Activated CD8-positive, alpha-beta T cell treated with anti-CD3 and anti-CD28 coated beads for 36 hours (primary cell): ENCODE measurements around the gene IFFO2. TPM values are rescaled to one million over a fixed set of nuclear protein-coding genes. Genes with fewer than 3 reads are reported as not detected.

ENCODE experiments used
- ATAC-seq: fragments of 200-7000 bp; cut with Tn5 transposase; one replicate; pipeline ENCODE4 v1.10.0; 2021; ENCODE audit warnings: mild to moderate bottlenecking, moderate library complexity
- CTCF ChIA-PET: fragments of 350-600 bp; sonication (Branson Sonifier 250); formaldehyde crosslinking; loops from one replicate; lab custom pipeline; 2021; ENCODE audit warnings: antibody characterized with exemption; lab: Charles Lee
- POLR2A ChIA-PET: fragments of 350-600 bp; sonication (Branson Sonifier 250); formaldehyde crosslinking; loops from one replicate; lab custom pipeline; 2021; ENCODE audit warnings: antibody characterized with exemption; lab: Charles Lee
- DNase-seq: peaks from one replicate; pipeline ENCODE4 v3.0.0-alpha.2; 2020
- H3K27ac Mint-ChIP-seq: one replicate; pipeline ENCODE4 v1.8.0; 2021; ENCODE audit warnings: mild to moderate bottlenecking, mixed read lengths
- H3K27me3 Mint-ChIP-seq: one replicate; pipeline ENCODE4 v1.8.0; 2021; ENCODE audit warnings: mixed read lengths
- H3K36me3 Mint-ChIP-seq: one replicate; pipeline ENCODE4 v1.8.0; 2021; ENCODE audit warnings: low read depth, mixed read lengths
- H3K4me1 Mint-ChIP-seq: one replicate; pipeline ENCODE4 v1.8.0; 2021; ENCODE audit warnings: low read depth, mixed read lengths
- H3K4me3 Mint-ChIP-seq: one replicate; pipeline ENCODE4 v1.8.0; 2021; ENCODE audit warnings: mild to moderate bottlenecking, moderate library complexity, mixed read lengths
- H3K9me3 Mint-ChIP-seq: one replicate; pipeline ENCODE4 v1.8.0; 2021; ENCODE audit warnings: mixed read lengths
- intact Hi-C: fragments of 100-400 bp; cut with micrococcal nuclease; formaldehyde crosslinking; loops from one replicate; pipeline ENCODE4 v1.10.0; 2022
- total RNA-seq, 2 experiments: library from RNA; stranded (reverse); gene quantifications; one replicate each; pipeline ENCODE4 v1.2.3, GENCODE V29; 2021
- TF ChIP-seq, protein P1 (sequence below): fragments of 200-600 bp; IDR thresholded peaks from one replicate; pipeline ENCODE4 v1.8.0; 2022; ENCODE audit warnings: antibody characterized with exemption, mild to moderate bottlenecking

The IFFO2 gene
- total RNA-seq, 2 experiments from 2014 or later, result 23.7 to 26.4 TPM

- ATAC-seq, result no peak
- Mint-ChIP-seq H3K9me3 (no peaks in the 10 kb centered on the region), H3K4me1 (no peaks in the 10 kb centered on the region), H3K27me3 (no peaks in the 10 kb centered on the region), H3K27ac (no peak overlapping the region), H3K36me3 (no peaks in the 10 kb centered on the region), H3K4me3 (no peak overlapping the region)
- intact Hi-C loops, result no loop called here
- ChIA-PET POLR2A (no interaction called here), CTCF (interaction anchor here (1.0 to 4.6 kb wide), 10 partner anchors 8 to 353 kb away, joined by 4 to 35 read pairs (median 14); partner anchors contain the start of gene ALDH4A1)
- DNase-seq, result no peak
- TF ChIP-seq, protein P1, sequence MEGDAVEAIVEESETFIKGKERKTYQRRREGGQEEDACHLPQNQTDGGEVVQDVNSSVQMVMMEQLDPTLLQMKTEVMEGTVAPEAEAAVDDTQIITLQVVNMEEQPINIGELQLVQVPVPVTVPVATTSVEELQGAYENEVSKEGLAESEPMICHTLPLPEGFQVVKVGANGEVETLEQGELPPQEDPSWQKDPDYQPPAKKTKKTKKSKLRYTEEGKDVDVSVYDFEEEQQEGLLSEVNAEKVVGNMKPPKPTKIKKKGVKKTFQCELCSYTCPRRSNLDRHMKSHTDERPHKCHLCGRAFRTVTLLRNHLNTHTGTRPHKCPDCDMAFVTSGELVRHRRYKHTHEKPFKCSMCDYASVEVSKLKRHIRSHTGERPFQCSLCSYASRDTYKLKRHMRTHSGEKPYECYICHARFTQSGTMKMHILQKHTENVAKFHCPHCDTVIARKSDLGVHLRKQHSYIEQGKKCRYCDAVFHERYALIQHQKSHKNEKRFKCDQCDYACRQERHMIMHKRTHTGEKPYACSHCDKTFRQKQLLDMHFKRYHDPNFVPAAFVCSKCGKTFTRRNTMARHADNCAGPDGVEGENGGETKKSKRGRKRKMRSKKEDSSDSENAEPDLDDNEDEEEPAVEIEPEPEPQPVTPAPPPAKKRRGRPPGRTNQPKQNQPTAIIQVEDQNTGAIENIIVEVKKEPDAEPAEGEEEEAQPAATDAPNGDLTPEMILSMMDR, result no peak
These were observed 71.0 kb downstream of the IFFO2 start for GRCh38 chr1:18885311-18886002.

- H3K27ac Mint-ChIP-seq, result no peak overlapping the region
These were observed 71.7 kb downstream of the IFFO2 start for GRCh38 chr1:18884727-18885126.

GRCh38 chr1:18884419-18884717 lies 72.1 kb downstream of the IFFO2 start:
- intact Hi-C loops, result no loop called here
- ChIA-PET POLR2A (interaction anchor here (1.1 kb wide), 1 partner anchor 23 kb away, joined by 3 read pairs; no protein-coding TSS in a partner anchor), CTCF (interaction anchor here (0.6 to 4.6 kb wide), 38 partner anchors 9 to 354 kb away, joined by 3 to 35 read pairs (median 5); partner anchors contain the start of gene ALDH4A1)
- H3K27me3 Mint-ChIP-seq, result no peaks in the 10 kb centered on the region
- ATAC-seq, result no peak
- no peak overlapping the region for H3K27ac Mint-ChIP-seq
- H3K36me3 Mint-ChIP-seq, result no peaks in the 10 kb centered on the region
- H3K9me3 Mint-ChIP-seq, result no peaks in the 10 kb centered on the region
- DNase-seq, result no peak
- TF ChIP-seq, protein P1, result peak; percentile 45
- H3K4me3 Mint-ChIP-seq, result no peak overlapping the region
- no peaks in the 10 kb centered on the region for H3K4me1 Mint-ChIP-seq

More at GRCh38 chr1:18884727-18885126, 71.7 kb downstream of the IFFO2 start:
- H3K4me3 Mint-ChIP-seq, result no peak overlapping the region
- DNase-seq (no peak), ATAC-seq (no peak)
- H3K27me3 Mint-ChIP-seq, result no peaks in the 10 kb centered on the region
- ChIA-PET CTCF (interaction anchor here (0.6 to 4.6 kb wide), 34 partner anchors 8 to 354 kb away, joined by 3 to 35 read pairs (median 6); partner anchors contain the start of gene ALDH4A1), POLR2A (interaction anchor here (1.1 kb wide), 1 partner anchor 22 kb away, joined by 3 read pairs; no protein-coding TSS in a partner anchor)
- H3K4me1 Mint-ChIP-seq, result no peaks in the 10 kb centered on the region
- TF ChIP-seq, protein P1, result no peak
- H3K9me3 Mint-ChIP-seq, result no peaks in the 10 kb centered on the region
- H3K36me3 Mint-ChIP-seq, result no peaks in the 10 kb centered on the region
- intact Hi-C loops, result no loop called here

DNA sequence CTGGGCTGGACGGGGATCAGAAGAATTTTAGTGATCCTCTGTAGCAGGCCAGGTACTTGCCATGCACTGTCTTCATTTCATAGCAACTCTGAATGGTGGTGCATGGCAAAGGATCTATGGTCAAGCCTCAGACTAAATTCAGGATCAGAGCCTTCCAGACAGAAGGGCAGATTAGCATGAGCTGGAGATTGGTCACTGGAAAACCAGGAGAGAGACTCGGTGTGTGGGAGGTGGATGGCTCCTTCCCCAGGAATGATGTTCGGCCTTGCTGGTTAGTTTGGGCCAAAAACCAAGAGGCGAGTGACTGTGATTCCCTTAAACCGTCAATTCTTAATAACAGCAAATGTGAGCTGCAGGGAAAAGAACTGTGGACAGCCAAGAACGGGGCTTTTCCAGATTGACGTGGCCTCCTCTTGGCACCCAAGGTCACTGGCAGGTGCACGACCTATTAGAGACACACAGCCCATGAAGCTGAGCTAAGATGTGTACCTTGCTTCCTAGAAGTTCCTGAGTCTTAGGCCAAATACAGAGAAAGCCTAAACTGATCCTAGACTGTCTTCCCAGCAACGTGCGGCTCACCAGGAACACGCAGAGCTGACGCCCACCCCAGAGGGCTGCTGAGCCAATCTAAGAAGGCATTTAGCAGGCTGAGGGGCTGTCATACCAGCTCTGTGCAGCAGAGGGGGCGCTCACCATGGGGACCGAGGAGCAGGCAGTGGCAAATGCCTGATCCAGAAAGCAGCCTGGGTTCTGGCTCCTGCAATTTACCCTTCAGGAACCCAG lies 72.6 kb downstream of the IFFO2 start:
- DNase-seq (peak; percentile 86), ATAC-seq (peak; percentile 95)
- H3K36me3 Mint-ChIP-seq, result no peaks in the 10 kb centered on the region
- H3K4me3 Mint-ChIP-seq, result no peak overlapping the region
- no peaks in the 10 kb centered on the region for H3K27me3 Mint-ChIP-seq
- H3K27ac Mint-ChIP-seq, result no peak overlapping the region
- H3K4me1 Mint-ChIP-seq, result no peaks in the 10 kb centered on the region
- intact Hi-C loops, result no loop called here
- no peaks in the 10 kb centered on the region for H3K9me3 Mint-ChIP-seq
- POLR2A ChIA-PET, result interaction anchor here (0.5 to 1.1 kb wide), 2 partner anchors 23 to 376 kb away, joined by 3 read pairs; no protein-coding TSS in a partner anchor
- CTCF ChIA-PET, result interaction anchor here (0.6 to 4.6 kb wide), 36 partner anchors 9 to 290 kb away, joined by 3 to 35 read pairs (median 6); partner anchors contain the start of gene ALDH4A1
- TF ChIP-seq, protein P1, result peak; percentile 90
